ENCODE data around the gene GIT2. TPM values are rescaled to one million over a fixed set of nuclear protein-coding genes. Genes with fewer than 3 reads are reported as not detected.

GIT2 gene
- total and polyA plus RNA-seq, 2 donors (not counting 1 experiment from before 2014, with no cell fraction given) = 75.2 to 163 TPM

GRCh38 chr12:109961201-109961600 is 35.0 kb downstream of the GIT2 start:
- Histone ChIP-seq H3K27ac (ENCODE audit: low read length in 2 of 2) (no peak overlapping the region), H3K9me3 (ENCODE audit: control extremely low read depth in 1 of 3, control insufficient read depth in 2 of 3, insufficient read depth in 1 of 3, low read length in 2 of 3) (no peaks in the 10 kb centered on the region), H3K27me3 (replicated peaks in 1 of 4; ENCODE audit: control extremely low read depth in 1 of 4, control insufficient read depth in 3 of 4, insufficient read depth in 4 of 4, low read length in 3 of 4) (no peaks in the 10 kb centered on the region), H3K4me1 (ENCODE audit: control insufficient read depth in 2 of 2, insufficient read depth in 2 of 2, low read length in 2 of 2) (no peaks in the 10 kb centered on the region), H3K4me3 (ENCODE audit: control extremely low read depth in 1 of 5, extremely low read depth in 1 of 5, insufficient read depth in 1 of 5, low read depth in 2 of 5, low read length in 4 of 5) (no peak overlapping the region), H3K79me2 (ENCODE audit: control insufficient read depth, insufficient read depth, low read length) (peaks cover 25% of the 10 kb centered on the region), H3K4me2 (replicated peaks; ENCODE audit: low read depth, low read length, poor library complexity, severe bottlenecking) (no peak overlapping the region), H3K9ac (ENCODE audit: low read length) (no peak overlapping the region), H4K20me1 (ENCODE audit: control insufficient read depth, insufficient read depth, low read length, poor library complexity, severe bottlenecking) (peaks cover 19% of the 10 kb centered on the region), H3K36me3 (replicated peaks in 1 of 2; ENCODE audit: control extremely low read depth in 1 of 2, control insufficient read depth in 1 of 2, extremely low read depth in 1 of 2, insufficient read depth in 2 of 2, low read length in 1 of 2) (peaks cover 1 to 85% of the 10 kb centered on the region in 2 experiments), H2AFZ (ENCODE audit: insufficient read depth, low read depth, low read length, poor library complexity, severe bottlenecking) (no peak overlapping the region)
- ChIA-PET POLR2A (interaction anchor here (0.7 kb wide), 1 partner anchor 21 kb away, joined by 3 read pairs; no protein-coding TSS in a partner anchor), CTCF (no interaction called here)
- intact Hi-C loops (cut with micrococcal nuclease) = no loop called here
- Mint-ChIP-seq H3K4me1 (no peaks in the 10 kb centered on the region), H3K9me3 (ENCODE audit: insufficient read depth) (no peaks in the 10 kb centered on the region), H3K27ac (peak overlapping the region; percentile 51), H3K4me3 (no peak overlapping the region), H3K27me3 (no peaks in the 10 kb centered on the region)
- ATAC-seq (ENCODE audit: low read depth) (no peak), DNase-seq (no peak)
- WGBS (ENCODE audit: insufficient coverage) = 97% methylated on average over 14 of the region's 14 CpGs
- TF ChIP-seq, protein P1, sequence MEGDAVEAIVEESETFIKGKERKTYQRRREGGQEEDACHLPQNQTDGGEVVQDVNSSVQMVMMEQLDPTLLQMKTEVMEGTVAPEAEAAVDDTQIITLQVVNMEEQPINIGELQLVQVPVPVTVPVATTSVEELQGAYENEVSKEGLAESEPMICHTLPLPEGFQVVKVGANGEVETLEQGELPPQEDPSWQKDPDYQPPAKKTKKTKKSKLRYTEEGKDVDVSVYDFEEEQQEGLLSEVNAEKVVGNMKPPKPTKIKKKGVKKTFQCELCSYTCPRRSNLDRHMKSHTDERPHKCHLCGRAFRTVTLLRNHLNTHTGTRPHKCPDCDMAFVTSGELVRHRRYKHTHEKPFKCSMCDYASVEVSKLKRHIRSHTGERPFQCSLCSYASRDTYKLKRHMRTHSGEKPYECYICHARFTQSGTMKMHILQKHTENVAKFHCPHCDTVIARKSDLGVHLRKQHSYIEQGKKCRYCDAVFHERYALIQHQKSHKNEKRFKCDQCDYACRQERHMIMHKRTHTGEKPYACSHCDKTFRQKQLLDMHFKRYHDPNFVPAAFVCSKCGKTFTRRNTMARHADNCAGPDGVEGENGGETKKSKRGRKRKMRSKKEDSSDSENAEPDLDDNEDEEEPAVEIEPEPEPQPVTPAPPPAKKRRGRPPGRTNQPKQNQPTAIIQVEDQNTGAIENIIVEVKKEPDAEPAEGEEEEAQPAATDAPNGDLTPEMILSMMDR (IDR thresholded peaks at IDR 0.05) = no peak
- TF ChIP-seq EZH2 (IDR thresholded peaks at IDR 0.05; ENCODE audit: borderline replicate concordance, insufficient read depth, low read depth, low read length, poor library complexity, severe bottlenecking) = no peak

GRCh38 chr12:109959411-109960093 is 36.6 kb downstream of the GIT2 start:
- DNase-seq = no peak
- Mint-ChIP-seq H3K4me1 (no peaks in the 10 kb centered on the region), H3K4me3 (no peak overlapping the region), H3K9me3 (ENCODE audit: insufficient read depth) (no peaks in the 10 kb centered on the region), H3K27ac (no peak overlapping the region), H3K27me3 (no peaks in the 10 kb centered on the region)
- H3K4me1 ChIP-seq (ENCODE audit: control insufficient read depth in 2 of 2, insufficient read depth in 2 of 2, low read length in 2 of 2) = no peaks in the 10 kb centered on the region
- POLR2A ChIA-PET = interaction anchor here (0.5 to 0.6 kb wide), 2 partner anchors 32 to 33 kb away, joined by 5 to 8 read pairs; no protein-coding TSS in a partner anchor
- TF ChIP-seq, protein P1 (IDR thresholded peaks at IDR 0.05) = no peak
- TF ChIP-seq EZH2 (IDR thresholded peaks at IDR 0.05; ENCODE audit: borderline replicate concordance, insufficient read depth, low read depth, low read length, poor library complexity, severe bottlenecking) = no peak
- intact Hi-C loops (cut with micrococcal nuclease) = no loop called here
- no peak overlapping the region for H3K9ac ChIP-seq (ENCODE audit: low read length)
- H3K27ac ChIP-seq (ENCODE audit: low read length in 2 of 2) = no peak overlapping the region
- H4K20me1 ChIP-seq (ENCODE audit: control insufficient read depth, insufficient read depth, low read length, poor library complexity, severe bottlenecking) = peaks cover 19% of the 10 kb centered on the region
- H3K4me3 ChIP-seq (ENCODE audit: control extremely low read depth in 1 of 5, extremely low read depth in 1 of 5, insufficient read depth in 1 of 5, low read depth in 2 of 5, low read length in 4 of 5) = no peak overlapping the region
- H3K27me3 ChIP-seq (replicated peaks in 1 of 4; ENCODE audit: control extremely low read depth in 1 of 4, control insufficient read depth in 3 of 4, insufficient read depth in 4 of 4, low read length in 3 of 4) = no peaks in the 10 kb centered on the region
- no peak overlapping the region for H2AFZ ChIP-seq (ENCODE audit: insufficient read depth, low read depth, low read length, poor library complexity, severe bottlenecking)
- H3K4me2 ChIP-seq (replicated peaks; ENCODE audit: low read depth, low read length, poor library complexity, severe bottlenecking) = no peak overlapping the region
- 100% methylated on average over 1 of the region's 8 CpGs for WGBS (ENCODE audit: insufficient coverage)
- no peaks in the 10 kb centered on the region for H3K9me3 ChIP-seq (ENCODE audit: control extremely low read depth in 1 of 3, control insufficient read depth in 2 of 3, insufficient read depth in 1 of 3, low read length in 2 of 3)
- H3K79me2 ChIP-seq (ENCODE audit: control insufficient read depth, insufficient read depth, low read length) = peaks cover 24% of the 10 kb centered on the region
- CTCF ChIA-PET = no interaction called here
- H3K36me3 ChIP-seq (replicated peaks in 1 of 2; ENCODE audit: control extremely low read depth in 1 of 2, control insufficient read depth in 1 of 2, extremely low read depth in 1 of 2, insufficient read depth in 2 of 2, low read length in 1 of 2) = peaks cover 6 to 80% of the 10 kb centered on the region in 2 experiments
- no peak for ATAC-seq (ENCODE audit: low read depth)

Data from B cell (primary cell).